PC-3 (cell line): Measurements from ENCODE around the gene COX7A2L.

Experiments
- EZH2phosphoT487 ChIP-seq: fragments of 300-600 bp; sonication (generic); IDR thresholded peaks from 2 replicates; pipeline ENCODE4 v1.6.1; 2018; ENCODE audit warnings: mild to moderate bottlenecking, antibody characterized with exemption, low read length, borderline replicate concordance
- TF ChIP-seq, protein P1 (sequence below): fragments of 300-600 bp; sonication (generic); conservative IDR thresholded peaks from 2 replicates; pipeline ENCODE4 v1.5.1; 2017; ENCODE audit warnings: antibody characterized with exemption, low read depth, mild to moderate bottlenecking, low read length

DNA sequence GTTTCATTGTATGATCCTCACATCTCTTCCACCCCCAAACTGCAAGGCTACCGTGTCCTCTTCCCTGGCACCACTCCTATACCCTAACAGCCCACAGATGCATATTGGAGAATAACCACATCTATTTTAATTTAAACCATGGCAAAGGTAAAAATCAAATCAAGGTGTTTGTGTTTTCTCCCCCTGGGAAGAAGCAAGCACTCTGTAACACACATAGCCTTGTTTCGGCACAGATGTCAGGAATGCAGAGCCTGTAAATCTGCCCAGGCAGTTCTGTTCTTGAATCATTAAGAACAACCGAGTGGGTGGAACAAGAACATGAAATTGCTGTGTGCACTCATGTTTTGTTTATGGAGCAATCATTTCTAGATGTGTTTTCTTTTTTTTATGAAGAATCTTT is 6.8 kb upstream of the COX7A2L start:
- TF ChIP-seq, protein P1, sequence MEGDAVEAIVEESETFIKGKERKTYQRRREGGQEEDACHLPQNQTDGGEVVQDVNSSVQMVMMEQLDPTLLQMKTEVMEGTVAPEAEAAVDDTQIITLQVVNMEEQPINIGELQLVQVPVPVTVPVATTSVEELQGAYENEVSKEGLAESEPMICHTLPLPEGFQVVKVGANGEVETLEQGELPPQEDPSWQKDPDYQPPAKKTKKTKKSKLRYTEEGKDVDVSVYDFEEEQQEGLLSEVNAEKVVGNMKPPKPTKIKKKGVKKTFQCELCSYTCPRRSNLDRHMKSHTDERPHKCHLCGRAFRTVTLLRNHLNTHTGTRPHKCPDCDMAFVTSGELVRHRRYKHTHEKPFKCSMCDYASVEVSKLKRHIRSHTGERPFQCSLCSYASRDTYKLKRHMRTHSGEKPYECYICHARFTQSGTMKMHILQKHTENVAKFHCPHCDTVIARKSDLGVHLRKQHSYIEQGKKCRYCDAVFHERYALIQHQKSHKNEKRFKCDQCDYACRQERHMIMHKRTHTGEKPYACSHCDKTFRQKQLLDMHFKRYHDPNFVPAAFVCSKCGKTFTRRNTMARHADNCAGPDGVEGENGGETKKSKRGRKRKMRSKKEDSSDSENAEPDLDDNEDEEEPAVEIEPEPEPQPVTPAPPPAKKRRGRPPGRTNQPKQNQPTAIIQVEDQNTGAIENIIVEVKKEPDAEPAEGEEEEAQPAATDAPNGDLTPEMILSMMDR = no peak
- TF ChIP-seq EZH2phosphoT487 = no peak
